Measurements from ENCODE around the gene GAS2.

Gene GAS2

DNA sequence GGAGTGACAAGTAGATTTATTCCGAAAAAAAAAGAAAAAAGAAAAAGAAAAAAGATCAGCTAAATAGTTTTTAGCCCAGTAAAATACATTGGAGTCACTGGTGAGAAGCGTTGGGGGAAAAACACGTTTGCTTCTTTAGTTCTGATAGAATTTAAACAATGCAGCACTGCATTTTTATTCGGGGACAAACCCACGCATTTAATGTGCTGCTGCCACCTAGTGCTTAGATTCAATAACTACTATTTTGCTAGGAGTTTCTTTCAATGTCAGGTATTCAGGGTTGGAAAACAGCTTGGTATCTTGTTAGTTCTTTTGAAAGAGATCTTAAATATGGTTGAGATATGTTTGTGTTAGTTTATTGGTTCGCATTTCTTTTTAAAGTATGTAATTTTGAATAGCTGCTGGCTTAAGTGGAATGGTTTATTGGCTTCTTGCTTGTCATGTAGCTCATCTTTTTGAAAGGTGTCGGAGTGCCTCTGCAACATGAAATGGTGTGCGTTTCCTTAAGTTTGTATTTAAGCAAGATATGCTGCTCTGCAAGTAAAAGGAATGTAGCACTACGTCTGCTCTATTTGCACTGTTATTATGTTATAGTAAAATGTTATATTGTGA is 121.2 kb downstream of the GAS2 start:
- DNase-seq (ENCODE audit: low spot score) = no peak

GRCh38 chr11:22792497-22792896 is 126.1 kb downstream of the GAS2 start:
- no peak for DNase-seq (ENCODE audit: low spot score)

- DNase-seq (ENCODE audit: low spot score) = no peak
Observed at GRCh38 chr11:22795914-22796313, 129.5 kb downstream of the GAS2 start.

DNA sequence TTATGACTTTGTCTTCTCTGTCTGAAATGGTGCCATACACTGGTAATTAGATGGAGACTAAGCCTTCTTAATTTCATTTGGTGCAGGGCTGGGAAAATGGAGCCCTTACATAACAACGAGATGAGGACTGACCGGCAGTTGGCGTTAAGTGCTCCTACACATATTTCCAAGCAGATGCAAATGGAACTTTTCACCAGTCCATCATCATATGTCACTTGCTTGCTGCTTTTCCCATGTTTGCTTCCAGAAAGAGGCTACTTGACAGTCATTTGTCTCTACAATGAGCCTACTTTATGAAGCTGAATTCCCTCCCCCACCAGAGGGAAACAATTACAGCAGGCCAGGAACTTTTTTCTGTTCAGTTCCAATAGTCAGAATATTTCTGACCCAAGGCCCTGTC is 130.6 kb downstream of the GAS2 start:
- DNase-seq (ENCODE audit: low spot score) = no peak

GRCh38 chr11:22798901-22799300 is 132.5 kb downstream of the GAS2 start:
- no peak for DNase-seq (ENCODE audit: low spot score)

DNA sequence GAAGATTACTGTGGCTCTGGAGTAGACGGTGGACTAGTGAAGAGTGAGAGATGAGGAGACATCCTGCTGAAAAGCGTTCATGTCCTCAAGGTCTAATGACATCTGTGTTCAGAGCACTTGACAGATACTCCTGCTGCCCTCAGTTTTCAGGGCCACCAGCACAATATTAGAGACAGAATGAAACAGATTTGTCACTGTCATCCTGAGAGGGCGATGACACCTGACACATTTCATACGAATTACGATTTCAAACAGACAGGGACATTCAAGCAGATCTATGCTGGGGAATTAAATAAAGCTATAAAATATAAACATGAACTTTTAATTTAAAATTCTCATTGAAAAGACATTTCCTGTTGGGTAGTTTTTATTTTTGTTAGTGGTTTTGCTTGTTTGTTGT is 134.1 kb downstream of the GAS2 start:
- no peak for DNase-seq (ENCODE audit: low spot score)

- no peak for DNase-seq (ENCODE audit: low spot score)
Observed at GRCh38 chr11:22802861-22803260, 136.4 kb downstream of the GAS2 start.

GRCh38 chr11:22807391-22807790 is 141.0 kb downstream of the GAS2 start:
- no peak for DNase-seq (ENCODE audit: low spot score)

GRCh38 chr11:22807855-22808570 is 141.6 kb downstream of the GAS2 start:
- DNase-seq (ENCODE audit: low spot score) = no peak

DNA sequence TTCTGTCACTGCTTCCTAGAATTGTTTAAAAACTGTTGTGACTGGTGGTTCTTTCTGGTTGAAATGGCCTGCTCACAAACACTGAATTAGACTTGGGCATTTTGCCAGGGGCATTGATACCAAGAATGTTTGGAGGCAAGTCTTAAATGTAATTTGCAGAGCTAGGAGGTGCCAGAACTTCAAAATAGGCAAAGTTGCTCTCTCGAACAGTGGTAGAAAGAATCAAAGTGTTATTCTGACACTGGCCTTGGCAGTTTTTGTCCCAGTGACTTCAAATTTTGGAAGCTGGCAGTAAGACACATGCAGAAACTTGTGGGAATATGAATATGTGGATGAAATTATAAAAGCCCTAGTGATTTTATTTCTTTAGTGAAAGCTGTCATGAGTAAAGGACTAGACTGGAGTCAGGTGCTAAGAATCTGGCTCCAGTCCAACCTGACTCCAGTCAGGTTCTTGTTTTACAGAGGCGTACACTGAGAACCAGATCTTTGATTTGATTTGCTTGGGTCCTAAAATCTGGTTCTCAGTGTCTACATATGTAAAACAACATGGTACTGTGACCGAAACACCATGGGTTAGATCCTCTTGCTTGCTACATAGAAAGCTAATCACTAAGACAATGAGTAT is 142.3 kb downstream of the GAS2 start:
- no peak for DNase-seq (ENCODE audit: low spot score)

- no peak for DNase-seq (ENCODE audit: low spot score)
Observed at GRCh38 chr11:22809893-22810292, 143.5 kb downstream of the GAS2 start.

- DNase-seq (ENCODE audit: low spot score) = no peak
Observed at GRCh38 chr11:22822203-22822602, 155.8 kb downstream of the GAS2 start.

DNA sequence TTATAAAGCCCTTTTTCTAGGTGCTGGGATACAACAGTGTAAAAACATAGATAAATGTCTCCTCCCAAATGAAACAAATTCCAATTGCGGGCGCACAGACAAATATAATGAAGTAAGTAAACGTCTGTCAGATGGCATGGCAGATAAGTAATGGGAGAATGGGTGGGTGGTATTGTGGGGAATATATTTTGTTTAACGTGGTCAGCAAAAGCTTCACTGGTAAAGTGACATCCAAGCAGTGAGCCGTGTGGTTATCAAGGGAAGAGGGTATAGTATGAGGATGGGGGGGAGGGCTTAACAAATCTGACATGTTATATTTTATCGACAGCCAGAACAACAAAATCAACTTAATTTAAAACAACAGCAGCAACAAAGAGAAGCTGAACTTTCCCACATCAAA is 162.0 kb downstream of the GAS2 start:
- DNase-seq (ENCODE audit: low spot score) = no peak

GRCh38 chr11:22829231-22830081 is 163.0 kb downstream of the GAS2 start, which contains the start of gene SVIP:
Gene SVIP, minus strand, starts transcription at chr11:22829801. Its CDS starts 53 bp downstream, at chr11:22829748.
- DNase-seq (ENCODE audit: low spot score) = peak; percentile 97

GRCh38 chr11:22830082-22830414 is 163.6 kb downstream of the GAS2 start:
- no peak for DNase-seq (ENCODE audit: low spot score)

- no peak for DNase-seq (ENCODE audit: low spot score)
Observed at GRCh38 chr11:22832315-22833015, 166.1 kb downstream of the GAS2 start.

- no peak for DNase-seq (ENCODE audit: low spot score)
Observed at GRCh38 chr11:22846726-22847125, 180.3 kb downstream of the GAS2 start.

- no peak for DNase-seq (ENCODE audit: low spot score)
Observed at GRCh38 chr11:22851477-22851876, 185.1 kb downstream of the GAS2 start.

GRCh38 chr11:22859756-22860155 is 193.3 kb downstream of the GAS2 start:
- no peak for DNase-seq (ENCODE audit: low spot score)

DNA sequence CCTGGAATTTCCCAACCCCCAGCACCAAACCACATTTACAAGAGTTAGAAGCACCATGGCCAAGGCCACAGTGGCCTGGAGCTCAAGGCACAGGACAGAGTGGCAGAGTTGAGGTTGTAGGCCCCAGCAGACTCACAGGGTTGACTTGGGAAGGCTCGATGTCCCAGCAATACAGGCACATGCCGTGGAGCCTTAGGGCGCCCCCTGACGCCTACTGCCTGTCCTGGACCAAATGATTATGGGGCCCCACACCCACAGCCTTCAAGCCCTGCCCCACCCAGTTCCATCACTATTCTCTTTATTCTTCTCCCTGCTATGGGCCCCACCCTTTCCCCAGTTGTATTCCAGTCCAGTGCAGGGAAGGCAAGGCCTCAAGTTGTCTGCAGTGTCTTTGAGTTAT is 193.8 kb downstream of the GAS2 start, which contains the start of gene CCDC179:
Gene CCDC179 (minus strand): TSS at position 234 of the 400 bp plus-strand sequence. CDS start 53 bp downstream, at position 181.
- no peak for DNase-seq (ENCODE audit: low spot score)

Data from ecto neural progenitor cell (in vitro differentiated cells).